Superior temporal gyrus (tissue), 1 donor: Measurements from ENCODE around the gene MAD2L1.
"Not testable (repeated sequence)": the region's sequence is repeated elsewhere in the genome, so short reads cannot be mapped to it uniquely, and the experiment has no call there.

Source experiments
- DNase-seq: peaks from one replicate; pipeline ENCODE4 v3.0.0-alpha.2; 2016; ENCODE audit errors: extremely low spot score

Gene MAD2L1

GRCh38 chr4:120066517-120067340, at the start of gene MAD2L1:
MAD2L1 (minus strand) TSS chr4:120066848; CDS start chr4:120066734, 114 bp downstream.
- peak; percentile 99 for DNase-seq

- DNase-seq: no peak
These were observed 45.1 kb upstream of the MAD2L1 start for GRCh38 chr4:120111745-120112144.

GRCh38 chr4:120109406-120109805, 42.8 kb upstream of the MAD2L1 start:
- no peak for DNase-seq

- no peak for DNase-seq
These were observed 38.8 kb upstream of the MAD2L1 start for GRCh38 chr4:120105472-120105871.

- no peak for DNase-seq
These were observed 30.1 kb upstream of the MAD2L1 start for GRCh38 chr4:120096508-120097297.

GRCh38 chr4:120088507-120088906, 21.9 kb upstream of the MAD2L1 start:
- no peak for DNase-seq

GRCh38 chr4:120088066-120088465, 21.4 kb upstream of the MAD2L1 start:
- DNase-seq: not testable (repeated sequence)

- DNase-seq: no peak
These were observed 19.1 kb upstream of the MAD2L1 start for GRCh38 chr4:120085705-120086104.

GRCh38 chr4:120084327-120084726, 17.7 kb upstream of the MAD2L1 start:
- no peak for DNase-seq

GRCh38 chr4:120083152-120083551, 16.5 kb upstream of the MAD2L1 start:
- no peak for DNase-seq

GRCh38 chr4:120082251-120082650, 15.6 kb upstream of the MAD2L1 start:
- DNase-seq: no peak

- no peak for DNase-seq
These were observed 15.1 kb upstream of the MAD2L1 start for GRCh38 chr4:120081726-120082125.

GRCh38 chr4:120080533-120080932, 13.9 kb upstream of the MAD2L1 start:
- no peak for DNase-seq

- no peak for DNase-seq
These were observed 13.3 kb upstream of the MAD2L1 start for GRCh38 chr4:120079839-120080520.

- DNase-seq: no peak
These were observed 11.6 kb upstream of the MAD2L1 start for GRCh38 chr4:120078216-120078615.

- DNase-seq: peak; percentile 85
These were observed 4.6 kb upstream of the MAD2L1 start for GRCh38 chr4:120071192-120071795.

GRCh38 chr4:120070196-120070595, 3.5 kb upstream of the MAD2L1 start:
- DNase-seq: no peak

GRCh38 chr4:120065974-120066516, 603 bp downstream of the MAD2L1 start:
- no peak for DNase-seq

- DNase-seq: no peak
These were observed 1.8 kb downstream of the MAD2L1 start for GRCh38 chr4:120064887-120065286.

- DNase-seq: not testable (repeated sequence)
These were observed 2.9 kb downstream of the MAD2L1 start for GRCh38 chr4:120063711-120064110.

- DNase-seq: no peak
These were observed 3.9 kb downstream of the MAD2L1 start for GRCh38 chr4:120062663-120063195.
